K562 (cell line): ENCODE measurements around the gene SMIM29. TPM values are rescaled to one million over a fixed set of nuclear protein-coding genes. Genes with fewer than 3 reads are reported as not detected.

Experiments used
- CEBPB ChIP-seq: fragments of 450-650 bp; IDR thresholded peaks from 2 replicates; pipeline ENCODE4 v1.6.1; 2016; ENCODE audit warnings: missing genetic modification characterization, missing compliant biosample characterization
- DACH1 ChIP-seq: fragments of 450-650 bp; IDR thresholded peaks from 2 replicates; pipeline ENCODE4 v1.6.1; 2018; ENCODE audit not compliant: partially characterized antibody
- FUS ChIP-seq: fragments of 200-400 bp; formaldehyde crosslinking; optimal IDR thresholded peaks from 2 replicates; pipeline ENCODE3; 2017; ENCODE audit warnings: low read depth, low read length
- HNRNPL ChIP-seq: fragments of 200-400 bp; formaldehyde crosslinking; IDR thresholded peaks from 2 replicates; pipeline ENCODE4 v1.6.1; 2017; ENCODE audit warnings: low read depth, mild to moderate bottlenecking, low read length
- MED1 ChIP-seq: sonication (generic); formaldehyde crosslinking; IDR thresholded peaks from 2 replicates; pipeline ENCODE4 v1.8.1; 2023; ENCODE audit warnings: missing genetic modification reagents, borderline replicate concordance
- NCOA6 ChIP-seq: fragments of 450-650 bp; IDR thresholded peaks from 2 replicates; pipeline ENCODE4 v1.6.1; 2017; ENCODE audit warnings: mild to moderate bottlenecking
- NR1H2 ChIP-seq: sonication (generic); formaldehyde crosslinking; IDR thresholded peaks from 2 replicates; pipeline ENCODE4 v1.4.0; 2020; ENCODE audit warnings: mild to moderate bottlenecking, missing genetic modification reagents
- NR2F6 ChIP-seq: fragments of 450-650 bp; formaldehyde crosslinking; IDR thresholded peaks from 2 replicates; pipeline ENCODE4 v1.4.0; 2020; ENCODE audit warnings: mild to moderate bottlenecking
- OTX1 ChIP-seq: fragments of 450-650 bp; formaldehyde crosslinking; IDR thresholded peaks from 2 replicates; pipeline ENCODE4 v1.4.0; 2022; ENCODE audit warnings: mild to moderate bottlenecking
- RBM17 ChIP-seq: fragments of 200-400 bp; formaldehyde crosslinking; IDR thresholded peaks from 2 replicates; pipeline ENCODE4 v1.6.1; 2017; ENCODE audit warnings: low read depth, mild to moderate bottlenecking, low read length, borderline replicate concordance
- RFX5 ChIP-seq: IDR thresholded peaks from 2 replicates; pipeline ENCODE4 v1.6.1; 2011; ENCODE audit warnings: low read depth, mild to moderate bottlenecking, improper control_type of control experiment, low read length
- RNF219 ChIP-seq: fragments of 250-450 bp; sonication (Bioruptor Pico); IDR thresholded peaks from 2 replicates; pipeline ENCODE4 v1.5.0; 2022; ENCODE audit warnings: mild to moderate bottlenecking
- SMAD4 ChIP-seq: fragments of 250-450 bp; sonication (Bioruptor Pico); conservative IDR thresholded peaks from 2 replicates; pipeline ENCODE4 v1.8.0; 2021; ENCODE audit warnings: inconsistent platforms, mild to moderate bottlenecking, moderate library complexity
- SMARCE1 ChIP-seq: fragments of 450-650 bp; IDR thresholded peaks from 2 replicates; pipeline ENCODE4 v1.7.1; 2016; ENCODE audit warnings: mild to moderate bottlenecking
- SPI1 ChIP-seq: IDR thresholded peaks from 2 replicates; pipeline ENCODE4 v1.6.1; 2011; ENCODE audit warnings: low read depth, low read length, control low read depth, borderline replicate concordance
- TAL1 ChIP-seq: fragments of 450-650 bp; IDR thresholded peaks from 2 replicates; pipeline ENCODE4 v1.6.1; 2016; ENCODE audit warnings: mild to moderate bottlenecking
- ZNF134 ChIP-seq: fragments of 250-450 bp; sonication (Bioruptor Pico); conservative IDR thresholded peaks from 2 replicates; pipeline ENCODE4 v1.4.0; 2020
- ZNF217 ChIP-seq: sonication (generic); formaldehyde crosslinking; IDR thresholded peaks from 2 replicates; pipeline ENCODE4 v1.8.0; 2022; ENCODE audit warnings: mild to moderate bottlenecking, missing genetic modification reagents
- ZNF717 ChIP-seq: fragments of 250-450 bp; sonication (Bioruptor Pico); IDR thresholded peaks from 2 replicates; pipeline ENCODE4 v1.5.0; 2021
- polyA plus RNA-seq, 8 experiments: library from polyadenylated mRNA; depleted of rRNA in 4 of 8; stranded (reverse) in 5 of 8; unstranded in 3 of 8; fragments of >200 nt; fragmentation: Nextera tagmentation in 2 of 8; fragmentation: Illumina TruSeq in 1 of 8; extraction: Ambion mirVana in 2 of 8; extraction: Trizol in 1 of 8; gene quantifications; 2 replicates each; pipeline versions ENCODE4 v1.2.1 to v1.2.3, GENCODE V29; 2011 to 2014; ENCODE audit warnings: inconsistent platforms in 1 of 8, missing spikeins in 1 of 8
- total RNA-seq, 7 experiments: library from RNA; depleted of rRNA in 6 of 7; stranded (reverse); fragments of >200 nt in 6 of 7; fragmentation: Illumina TruSeq in 2 of 7; extraction: Trizol in 2 of 7; gene quantifications; 2 replicates each; pipeline versions ENCODE4 v1.2.1 to v1.2.3, GENCODE V29; 2011 to 2021; ENCODE audit warnings: low replicate concordance in 1 of 7
- TF ChIP-seq, protein P1 (sequence below): fragments of 450-650 bp; formaldehyde crosslinking; conservative IDR thresholded peaks from 2 replicates; pipeline ENCODE4 v1.4.0; 2022; ENCODE audit warnings: mild to moderate bottlenecking, missing genetic modification characterization
- TF ChIP-seq, protein P2 (sequence below): sonication (generic); formaldehyde crosslinking; IDR thresholded peaks from 2 replicates; pipeline ENCODE4 v1.8.0; 2022; ENCODE audit warnings: mild to moderate bottlenecking, missing genetic modification reagents
- TF ChIP-seq, protein P3 (sequence below), 2 experiments: IDR thresholded peaks; 2 replicates each; pipeline ENCODE4 v1.6.1; 2012; ENCODE audit warnings: improper control_type of control experiment in 2 of 2, low read depth in 2 of 2, low read length in 2 of 2, borderline replicate concordance in 1 of 2

SMIM29 gene
- total and polyA plus RNA-seq, 9 of the 15 experiments (the other 6 are each of a cell fraction or from before 2014, with no cell fraction given): 6.5 to 36.7 (median 20.9) TPM

GRCh38 chr6:34237722-34238584 is 10.9 kb downstream of the SMIM29 start (continued):
- TF ChIP-seq NR1H2 (CRISPR knock-in tag): peak; percentile 95; the same call in 1 of the 2 replicates
- no peak for TF ChIP-seq RBM17
- TF ChIP-seq, protein P1, sequence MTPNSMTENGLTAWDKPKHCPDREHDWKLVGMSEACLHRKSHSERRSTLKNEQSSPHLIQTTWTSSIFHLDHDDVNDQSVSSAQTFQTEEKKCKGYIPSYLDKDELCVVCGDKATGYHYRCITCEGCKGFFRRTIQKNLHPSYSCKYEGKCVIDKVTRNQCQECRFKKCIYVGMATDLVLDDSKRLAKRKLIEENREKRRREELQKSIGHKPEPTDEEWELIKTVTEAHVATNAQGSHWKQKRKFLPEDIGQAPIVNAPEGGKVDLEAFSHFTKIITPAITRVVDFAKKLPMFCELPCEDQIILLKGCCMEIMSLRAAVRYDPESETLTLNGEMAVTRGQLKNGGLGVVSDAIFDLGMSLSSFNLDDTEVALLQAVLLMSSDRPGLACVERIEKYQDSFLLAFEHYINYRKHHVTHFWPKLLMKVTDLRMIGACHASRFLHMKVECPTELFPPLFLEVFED (CRISPR knock-in tag): no peak
- TF ChIP-seq, protein P2, sequence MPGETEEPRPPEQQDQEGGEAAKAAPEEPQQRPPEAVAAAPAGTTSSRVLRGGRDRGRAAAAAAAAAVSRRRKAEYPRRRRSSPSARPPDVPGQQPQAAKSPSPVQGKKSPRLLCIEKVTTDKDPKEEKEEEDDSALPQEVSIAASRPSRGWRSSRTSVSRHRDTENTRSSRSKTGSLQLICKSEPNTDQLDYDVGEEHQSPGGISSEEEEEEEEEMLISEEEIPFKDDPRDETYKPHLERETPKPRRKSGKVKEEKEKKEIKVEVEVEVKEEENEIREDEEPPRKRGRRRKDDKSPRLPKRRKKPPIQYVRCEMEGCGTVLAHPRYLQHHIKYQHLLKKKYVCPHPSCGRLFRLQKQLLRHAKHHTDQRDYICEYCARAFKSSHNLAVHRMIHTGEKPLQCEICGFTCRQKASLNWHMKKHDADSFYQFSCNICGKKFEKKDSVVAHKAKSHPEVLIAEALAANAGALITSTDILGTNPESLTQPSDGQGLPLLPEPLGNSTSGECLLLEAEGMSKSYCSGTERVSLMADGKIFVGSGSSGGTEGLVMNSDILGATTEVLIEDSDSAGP (CRISPR knock-in tag): 0 out of 2 replicates have a peak, but pooled peaks have one; percentile 72
- TF ChIP-seq FUS: peak; percentile 61
- TF ChIP-seq TAL1: no peak
- TF ChIP-seq ZNF717 (CRISPR knock-in tag): no peak
- peak; percentile 91 for TF ChIP-seq SMAD4 (CRISPR knock-in tag)
- no peak for TF ChIP-seq SMARCE1
- TF ChIP-seq ZNF134 (CRISPR knock-in tag): no peak
- TF ChIP-seq ZNF217: 0 out of 2 replicates have a peak, but pooled peaks have one; percentile 69
- peak; percentile 83; the same call in 1 of the 2 replicates for TF ChIP-seq OTX1
- peak; percentile 94 for TF ChIP-seq HNRNPL
- TF ChIP-seq SPI1: peak; percentile 67; the same call in 1 of the 2 replicates
- TF ChIP-seq, protein P3, sequence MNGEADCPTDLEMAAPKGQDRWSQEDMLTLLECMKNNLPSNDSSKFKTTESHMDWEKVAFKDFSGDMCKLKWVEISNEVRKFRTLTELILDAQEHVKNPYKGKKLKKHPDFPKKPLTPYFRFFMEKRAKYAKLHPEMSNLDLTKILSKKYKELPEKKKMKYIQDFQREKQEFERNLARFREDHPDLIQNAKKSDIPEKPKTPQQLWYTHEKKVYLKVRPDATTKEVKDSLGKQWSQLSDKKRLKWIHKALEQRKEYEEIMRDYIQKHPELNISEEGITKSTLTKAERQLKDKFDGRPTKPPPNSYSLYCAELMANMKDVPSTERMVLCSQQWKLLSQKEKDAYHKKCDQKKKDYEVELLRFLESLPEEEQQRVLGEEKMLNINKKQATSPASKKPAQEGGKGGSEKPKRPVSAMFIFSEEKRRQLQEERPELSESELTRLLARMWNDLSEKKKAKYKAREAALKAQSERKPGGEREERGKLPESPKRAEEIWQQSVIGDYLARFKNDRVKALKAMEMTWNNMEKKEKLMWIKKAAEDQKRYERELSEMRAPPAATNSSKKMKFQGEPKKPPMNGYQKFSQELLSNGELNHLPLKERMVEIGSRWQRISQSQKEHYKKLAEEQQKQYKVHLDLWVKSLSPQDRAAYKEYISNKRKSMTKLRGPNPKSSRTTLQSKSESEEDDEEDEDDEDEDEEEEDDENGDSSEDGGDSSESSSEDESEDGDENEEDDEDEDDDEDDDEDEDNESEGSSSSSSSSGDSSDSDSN (IDR thresholded peaks at IDR 0.05; ENCODE audit: borderline replicate concordance in 1 of 2, low read depth in 2 of 2, low read length in 2 of 2): peak in 1 of 2 experiments; percentile 94; a peak in 1 of 4 replicates
- no peak for TF ChIP-seq NR2F6 (CRISPR knock-in tag)
- no peak for TF ChIP-seq RNF219 (CRISPR knock-in tag)
- no peak for TF ChIP-seq CEBPB (tag)
- TF ChIP-seq RFX5: no peak
- TF ChIP-seq DACH1: no peak
- no peak for TF ChIP-seq MED1 (CRISPR knock-in tag)
- TF ChIP-seq NCOA6: no peak
